CD4-positive, alpha-beta T cell treated with Interleukin-2 at 100 ng/mL for 4 hours (primary cell): ENCODE measurements around the gene CHID1.

Experiments used
- DNase-seq: peaks from one replicate; pipeline ENCODE4 v3.0.0-alpha.2; 2020; ENCODE audit warnings: low spot score

CHID1 gene

DNA sequence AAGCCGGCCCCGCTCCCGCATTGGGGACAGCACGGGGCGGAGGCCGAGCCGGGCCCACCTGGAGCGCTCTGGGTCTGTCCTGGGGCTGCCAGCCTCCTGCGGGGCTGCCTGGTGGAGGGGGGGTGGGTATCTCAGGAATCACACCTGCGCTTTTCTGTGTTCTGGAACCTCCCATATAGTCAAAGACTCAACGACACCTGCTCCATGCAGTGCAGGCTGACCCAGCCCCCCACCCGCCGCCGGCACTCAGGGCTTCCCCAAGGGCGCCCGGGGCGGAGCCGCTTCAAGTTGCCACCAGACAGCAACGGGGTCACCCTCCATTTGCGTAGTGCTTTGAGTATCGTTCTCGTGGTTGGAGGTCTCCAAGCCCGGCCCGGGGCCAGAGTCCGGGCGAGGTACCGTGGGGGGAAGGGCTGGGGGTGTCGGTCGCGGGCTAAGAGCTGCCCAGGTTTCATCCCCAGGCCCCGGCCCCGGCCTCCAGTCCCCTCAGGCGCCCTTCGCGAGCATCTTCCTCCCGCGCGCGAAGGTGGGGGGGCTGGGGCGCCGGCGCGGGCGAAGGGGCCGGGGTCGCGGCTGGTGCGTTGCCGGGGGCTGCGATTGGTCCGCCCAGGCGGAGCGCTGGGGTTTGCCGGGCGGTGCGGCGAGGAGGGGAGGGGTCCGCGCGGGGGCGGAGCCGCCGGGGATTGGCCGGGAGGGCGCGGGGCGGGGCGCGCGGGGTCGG, 61.3 kb downstream of the CHID1 start:
- peak; percentile 22 for DNase-seq

DNA sequence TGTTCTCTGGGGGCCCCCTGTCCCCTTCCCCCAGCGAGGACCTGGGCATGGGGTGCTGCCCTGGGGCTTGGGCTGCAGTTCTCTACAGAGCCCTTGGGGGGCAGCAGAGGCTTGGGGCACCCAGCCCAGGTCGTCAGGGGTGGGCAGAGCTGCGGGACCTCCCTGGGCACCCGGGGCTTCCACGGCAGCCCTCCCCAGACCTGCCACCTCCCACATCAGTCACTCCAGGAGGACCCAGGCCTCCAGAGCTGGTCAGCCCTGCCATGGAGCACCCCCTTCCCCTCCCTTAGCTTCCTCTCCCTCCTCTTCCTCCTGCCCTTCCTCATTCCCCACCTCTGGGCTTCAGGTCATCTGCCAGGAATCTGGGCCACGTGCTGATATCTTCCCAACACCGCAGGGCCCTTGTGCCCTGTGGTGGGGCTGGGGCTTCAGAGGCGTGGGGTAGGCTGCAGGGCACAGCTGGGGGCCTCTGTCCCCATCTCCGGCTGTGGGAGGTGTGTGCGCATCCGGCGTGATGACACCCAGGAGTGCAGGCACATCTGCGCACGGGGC, 62.2 kb downstream of the CHID1 start:
- DNase-seq = peak; percentile 67

DNA sequence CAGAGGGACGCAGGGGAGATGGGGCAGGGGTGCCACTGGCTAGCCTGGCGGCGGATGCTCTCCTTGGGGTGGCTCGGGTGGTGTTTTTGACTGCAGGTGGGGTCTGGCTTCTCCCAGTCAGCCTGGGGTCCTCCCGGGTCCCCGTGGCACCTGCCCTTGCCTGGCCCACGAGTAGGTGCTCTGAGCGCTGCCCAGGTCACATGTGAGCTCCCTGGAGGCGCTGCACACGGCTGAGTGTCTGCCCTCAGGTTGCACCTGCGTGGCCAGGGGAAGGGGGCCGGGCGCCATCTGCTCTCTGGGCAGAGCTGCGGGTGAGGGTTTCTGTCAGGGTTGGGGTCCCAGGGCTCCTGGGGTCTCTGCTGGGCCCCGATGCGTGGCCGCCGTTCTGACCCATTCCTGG, 62.7 kb downstream of the CHID1 start:
- DNase-seq = no peak

DNA sequence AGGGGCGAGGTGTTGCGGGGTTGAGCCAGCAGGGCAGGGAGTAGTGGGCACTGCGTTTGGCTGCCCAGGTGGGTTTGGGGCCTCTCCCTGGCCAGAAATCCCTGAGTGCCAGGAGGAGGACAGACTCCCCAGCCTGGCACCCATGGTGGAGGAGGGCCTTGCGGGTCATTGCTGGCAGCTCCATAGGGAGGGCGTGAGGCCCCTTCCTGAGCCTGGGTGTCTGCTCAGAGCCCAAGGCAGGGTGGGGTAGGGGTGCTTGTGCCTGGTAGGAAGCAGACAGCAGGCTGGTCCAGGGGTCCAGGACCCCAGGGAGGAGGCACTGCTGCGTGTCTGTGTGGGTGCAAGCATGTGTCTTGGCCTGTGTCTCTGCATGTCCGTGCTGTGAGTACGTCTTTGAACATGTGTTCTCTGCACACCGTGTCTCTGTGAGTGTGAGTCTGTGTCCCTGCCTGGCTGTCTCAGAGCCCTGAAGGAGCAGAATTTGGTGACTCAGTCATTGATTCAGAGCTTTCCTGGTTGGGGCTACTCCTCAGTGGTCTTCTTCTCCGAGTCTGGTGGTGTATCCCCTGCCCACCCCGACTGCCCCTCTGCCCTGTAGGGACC, 64.0 kb downstream of the CHID1 start:
- DNase-seq = no peak

DNA sequence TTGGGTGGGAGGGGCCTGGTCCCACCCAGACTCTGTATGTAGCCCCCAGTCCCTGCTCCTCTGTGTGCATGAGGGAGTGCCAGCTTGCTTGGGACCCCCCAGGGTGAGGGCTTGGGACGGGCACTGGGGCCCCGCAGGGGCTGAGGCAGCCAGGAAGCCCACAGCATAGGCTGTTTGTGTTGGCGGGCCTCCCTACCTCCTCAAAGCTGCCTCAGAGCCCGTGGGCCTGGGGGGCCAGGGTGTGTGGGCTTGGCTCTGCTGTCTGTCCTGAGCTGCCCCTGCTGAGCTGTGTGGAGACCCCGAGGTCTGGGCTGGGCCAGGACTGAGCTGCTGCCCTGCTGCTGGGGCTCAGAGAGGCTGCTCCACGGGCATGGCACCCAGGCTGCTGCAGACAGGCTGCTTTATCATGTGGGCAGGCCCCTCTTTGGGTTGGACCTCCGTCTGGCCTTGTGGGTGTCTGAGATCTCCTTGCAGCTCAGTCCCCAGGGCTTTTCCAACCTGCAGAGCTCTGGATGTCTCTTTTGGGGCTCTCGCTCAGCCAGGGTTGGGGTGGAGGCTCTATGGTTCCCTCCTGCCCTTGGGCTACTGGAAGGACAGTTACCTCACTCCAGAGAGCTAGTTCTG, 64.6 kb downstream of the CHID1 start:
- DNase-seq = no peak

DNA sequence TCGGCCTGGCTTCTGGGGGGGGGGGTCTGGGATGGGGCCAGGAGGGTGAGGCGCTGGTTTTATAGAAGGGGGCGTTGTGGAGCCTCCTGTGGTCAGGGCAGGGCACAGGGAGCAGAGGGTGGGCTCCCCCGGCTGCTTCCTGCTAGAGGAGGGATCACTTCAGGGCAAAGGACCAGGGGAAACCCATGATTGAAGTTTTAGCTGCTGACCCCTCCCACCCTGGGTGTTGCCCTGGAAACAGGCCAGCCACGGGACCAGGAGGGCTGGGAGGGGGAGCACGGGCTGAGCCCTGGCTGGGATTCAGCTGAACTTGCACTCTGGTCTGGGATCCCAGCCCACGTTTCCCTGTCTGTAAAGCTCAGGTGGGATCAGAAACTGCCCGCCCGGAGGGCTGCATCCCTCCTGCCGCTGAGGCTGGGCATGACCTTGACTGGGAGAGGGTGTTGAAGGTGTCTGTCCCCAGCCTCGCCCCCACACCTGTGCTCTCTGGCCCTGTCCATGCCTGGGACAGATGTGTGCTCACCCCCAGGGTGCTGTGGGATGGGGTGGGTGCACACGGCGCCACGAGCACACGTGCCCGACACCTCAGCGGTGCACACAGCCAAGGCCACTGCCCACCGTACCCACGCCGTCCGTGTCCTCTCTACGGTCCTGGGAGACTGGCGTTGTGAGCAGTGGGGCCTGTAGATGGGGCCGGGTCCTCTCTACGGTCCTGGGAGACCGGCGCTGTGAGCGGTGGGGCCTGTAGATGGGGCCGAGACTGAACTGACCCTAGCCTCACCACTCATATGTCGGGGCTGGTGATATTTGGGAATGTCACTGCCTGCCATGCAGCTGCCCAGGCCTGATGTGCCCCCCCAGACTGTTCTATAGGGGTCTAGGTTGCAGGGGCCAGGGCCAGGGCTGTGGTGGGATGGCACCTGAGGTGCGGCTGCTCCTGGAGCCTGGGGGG, 65.6 kb downstream of the CHID1 start:
- peak; percentile 20 for DNase-seq

DNA sequence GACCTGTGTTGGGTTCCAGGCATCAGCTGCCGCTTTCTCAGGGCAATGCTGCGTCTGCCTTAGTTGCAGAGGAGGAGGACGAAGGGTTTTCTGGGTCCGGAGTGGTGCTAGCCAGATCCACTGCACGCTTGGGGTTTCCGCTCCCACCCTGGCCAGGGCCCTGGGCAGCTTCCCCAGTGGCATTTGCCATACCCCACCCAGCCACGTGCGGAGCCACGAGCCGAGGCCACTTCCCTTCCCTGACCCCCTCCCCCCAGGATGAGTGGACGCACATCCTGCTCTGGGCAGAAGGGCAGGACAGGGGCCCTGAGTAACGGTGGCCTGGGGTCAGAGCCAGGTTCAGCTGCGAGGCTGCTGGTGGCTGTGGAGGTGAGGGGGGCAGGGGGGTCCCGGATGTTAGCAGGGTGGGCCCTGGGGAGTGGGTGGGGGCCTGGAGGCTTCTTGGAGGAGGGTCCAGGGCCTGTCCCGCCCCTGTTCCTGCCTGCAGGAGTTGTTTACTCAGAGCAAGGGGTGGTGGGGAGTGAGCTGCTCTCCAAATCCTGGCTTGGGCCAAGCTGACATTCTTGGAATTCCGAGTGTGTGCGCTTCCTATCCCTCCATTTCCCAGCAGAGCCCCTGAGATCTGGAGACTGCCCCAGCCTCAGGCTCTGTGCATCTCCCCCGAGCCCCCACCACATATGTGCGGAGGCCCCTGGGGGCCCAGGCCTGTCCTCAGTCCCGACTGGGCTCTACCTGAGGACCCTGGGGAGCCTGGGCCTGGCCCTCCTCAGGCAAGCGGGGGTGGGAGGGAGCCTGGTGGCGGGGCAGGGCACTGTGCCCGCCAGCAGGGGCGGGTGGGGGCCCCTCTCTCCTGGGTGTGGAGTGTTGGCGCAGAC, 66.6 kb downstream of the CHID1 start:
- DNase-seq = no peak

DNA sequence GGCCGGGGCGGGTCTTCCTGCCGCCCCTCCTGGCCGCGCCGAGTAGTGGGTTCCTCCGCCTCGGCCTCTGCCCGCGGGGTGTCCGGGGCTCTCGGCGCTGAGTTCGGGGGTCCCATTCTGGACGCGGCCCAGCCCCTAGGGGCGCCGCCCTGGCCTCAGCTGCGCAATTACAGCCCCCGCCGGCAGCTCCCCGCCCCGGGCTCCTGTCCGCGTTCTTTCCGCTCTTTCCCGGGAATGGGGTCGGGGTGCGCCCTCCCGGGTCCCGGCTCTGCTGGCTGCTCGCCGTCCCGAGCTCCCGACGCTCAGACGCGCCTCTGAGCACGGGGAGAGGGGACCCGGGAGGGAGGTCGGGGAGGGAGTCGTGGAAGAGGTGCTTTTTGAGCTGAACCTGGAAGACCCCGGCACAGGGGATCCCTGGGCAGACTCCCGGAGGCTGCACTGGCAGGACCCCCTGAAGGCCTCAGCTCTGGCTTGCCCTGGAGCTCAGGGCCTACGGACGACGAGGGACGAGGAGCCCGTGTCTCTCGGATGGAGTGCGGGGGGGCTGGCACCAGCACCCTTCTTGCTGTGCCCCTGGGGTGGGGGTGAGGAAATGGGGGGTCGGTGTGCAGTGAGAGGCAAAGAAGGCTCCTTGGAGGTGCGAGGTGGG, 67.4 kb downstream of the CHID1 start:
- no peak for DNase-seq

DNA sequence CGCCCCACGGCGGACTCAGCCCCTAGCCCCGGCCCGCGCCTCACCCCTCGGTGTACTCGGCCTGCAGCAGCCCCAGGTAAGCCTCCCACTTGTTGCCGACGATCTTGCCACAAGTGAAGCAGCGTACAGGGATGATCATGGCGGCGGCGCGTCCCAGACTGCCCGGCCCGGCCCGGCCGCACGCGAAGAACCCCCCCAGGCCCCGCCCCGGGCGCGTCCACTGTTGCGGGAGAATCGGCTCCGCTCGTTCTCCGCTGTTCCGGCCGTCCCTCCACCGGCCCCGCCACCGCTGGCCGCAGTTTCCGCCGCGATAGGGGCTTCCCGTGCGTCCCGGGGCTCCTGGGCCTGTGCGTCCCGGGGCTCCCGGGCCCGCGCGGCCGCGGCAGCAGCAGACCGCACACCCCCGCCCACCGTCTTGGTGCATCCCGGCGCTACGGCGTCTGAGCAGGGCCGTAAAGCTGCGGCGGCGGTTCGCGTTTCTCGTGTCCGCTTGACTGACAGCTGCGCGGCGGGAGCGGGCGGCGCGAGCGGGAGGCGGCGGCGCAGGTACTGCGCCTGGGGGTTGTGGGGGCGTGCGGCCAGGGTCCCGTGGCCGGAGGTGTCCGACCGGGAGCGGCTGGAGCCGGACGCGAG, 68.1 kb downstream of the CHID1 start, which contains the start of the genes POLR2L and TSPAN4:
POLR2L (minus strand) TSS at position 160 of the 633 bp plus-strand sequence; CDS start at position 139, 21 bp downstream.
TSPAN4 (plus strand) TSS at position 483 of the 633 bp plus-strand sequence. CDS start 7,453 bp downstream, outside the sequence.
- peak; percentile 88 for DNase-seq

DNA sequence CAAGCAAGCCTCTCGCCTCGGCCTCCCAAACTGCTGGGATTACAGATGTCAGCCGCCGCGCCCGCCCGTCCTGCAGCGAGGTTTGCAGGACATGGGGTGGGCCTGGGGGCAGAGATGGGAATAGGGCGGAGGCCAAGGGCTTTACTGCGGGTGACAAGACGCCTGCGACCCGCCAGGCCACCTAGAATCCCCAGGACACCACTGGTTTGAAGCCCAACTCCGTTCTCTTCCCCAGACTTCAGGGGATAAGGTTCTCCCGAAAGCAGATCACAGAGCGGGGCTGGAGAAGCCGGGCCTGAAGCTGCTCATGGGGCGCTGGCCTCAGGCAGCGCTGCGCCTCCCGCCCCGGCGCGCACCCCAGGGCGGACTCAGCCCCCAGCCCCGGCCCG, 68.6 kb downstream of the CHID1 start:
- DNase-seq = no peak

DNA sequence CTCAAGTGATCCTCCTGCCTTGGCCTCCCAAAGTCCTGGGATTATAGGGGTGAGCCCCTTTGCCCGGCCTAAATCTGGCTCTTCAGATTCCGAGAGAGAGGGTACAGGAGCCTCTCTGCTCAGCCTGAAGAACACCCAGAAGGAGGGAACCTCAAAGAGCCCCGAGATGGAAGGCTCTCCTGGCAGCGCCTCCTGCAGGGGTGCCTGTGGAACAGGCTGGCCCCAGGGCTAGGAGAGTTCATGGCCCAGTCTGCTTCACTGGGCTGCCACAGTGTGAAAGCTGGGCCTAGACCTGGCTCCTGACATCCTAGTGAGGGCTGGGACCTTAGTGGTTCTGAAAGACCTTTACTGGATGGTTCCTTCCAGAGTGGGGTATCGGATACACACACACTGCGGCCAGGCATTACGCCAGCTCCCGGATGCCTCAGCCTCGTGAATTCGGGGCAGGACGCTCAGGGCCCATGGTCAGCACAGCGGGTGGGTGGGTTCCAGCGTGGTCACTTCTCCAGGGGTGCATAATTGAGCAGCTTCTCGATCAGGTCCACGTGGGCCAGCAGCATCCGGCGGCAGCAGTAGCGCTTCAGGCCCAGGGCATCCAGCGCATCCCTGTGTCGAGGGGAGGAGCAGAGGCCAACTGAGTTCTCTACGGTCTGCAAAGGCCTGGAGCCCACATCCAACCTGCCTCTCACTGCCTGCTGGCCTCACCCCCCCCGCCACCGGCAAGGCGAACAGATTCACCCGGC, 70.6 kb downstream of the CHID1 start:
- DNase-seq = no peak

DNA sequence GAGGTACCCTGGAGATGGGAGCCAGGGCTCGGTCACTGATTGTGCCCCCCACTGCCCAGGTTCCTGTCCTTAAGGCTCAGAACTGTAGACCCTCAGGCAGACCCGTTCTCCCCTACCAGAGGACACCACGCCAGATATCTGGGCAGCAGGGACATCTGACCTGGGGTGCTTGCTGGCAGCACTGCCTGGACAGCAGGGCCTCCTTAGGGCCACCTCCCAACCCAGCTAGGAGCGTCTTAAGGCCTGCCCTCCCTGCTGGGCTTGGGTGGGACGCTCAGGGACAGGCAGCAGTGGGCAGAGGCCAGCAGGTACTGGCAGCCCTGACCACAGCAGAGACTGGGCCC, 71.4 kb downstream of the CHID1 start:
- DNase-seq = no peak

DNA sequence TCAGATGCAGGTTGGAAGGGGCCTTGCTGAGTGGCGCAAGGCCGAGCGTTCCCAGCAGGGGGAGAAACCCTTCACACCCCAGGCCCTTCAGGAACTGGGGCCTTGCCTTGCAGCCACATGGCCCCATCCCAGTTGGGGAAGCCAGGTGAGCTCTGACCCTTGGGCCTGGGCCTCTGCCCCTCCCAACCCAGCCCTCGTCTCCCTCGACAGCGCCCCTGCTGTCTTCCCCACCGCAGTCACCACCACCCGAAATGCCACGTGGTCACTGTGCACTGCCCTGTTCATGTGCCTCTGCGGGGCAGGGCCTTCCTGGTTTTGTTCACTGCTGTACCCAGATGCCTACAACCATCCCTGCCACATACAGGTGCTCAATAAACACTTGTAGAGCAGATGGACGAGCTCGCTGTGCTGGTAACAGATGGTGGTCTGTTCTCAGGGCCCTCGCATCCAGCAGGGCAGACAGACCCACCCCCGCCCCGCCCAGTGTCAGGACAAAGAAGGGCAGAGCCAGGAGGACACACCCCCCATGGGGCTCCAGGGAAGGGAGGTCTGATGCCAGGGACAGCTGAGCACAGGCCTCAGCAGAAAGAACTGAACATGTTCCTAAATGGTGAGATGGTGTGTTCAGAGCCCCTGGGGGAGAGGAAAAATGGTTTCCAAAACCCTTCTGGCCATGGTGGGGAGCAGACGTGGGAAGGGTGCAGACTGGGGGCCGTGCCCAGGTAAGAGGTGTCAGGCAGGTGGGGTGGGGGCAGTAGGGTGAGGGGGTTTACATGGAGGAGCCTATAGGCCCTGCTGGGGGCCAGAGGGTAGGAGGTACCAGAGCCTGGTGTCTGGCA, 72.0 kb downstream of the CHID1 start:
- DNase-seq = no peak

DNA sequence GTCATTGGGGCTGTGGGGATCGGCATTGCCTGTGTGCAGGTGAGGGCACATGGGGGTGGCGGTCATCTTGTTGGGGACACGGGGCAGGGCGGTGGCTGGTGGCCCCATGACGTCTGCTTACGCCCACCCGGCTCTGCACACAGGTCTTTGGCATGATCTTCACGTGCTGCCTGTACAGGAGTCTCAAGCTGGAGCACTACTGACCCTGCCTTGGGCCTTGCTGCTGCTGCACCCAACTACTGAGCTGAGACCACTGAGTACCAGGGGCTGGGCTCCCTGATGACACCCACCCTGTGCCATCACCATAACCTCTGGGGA, 72.7 kb downstream of the CHID1 start:
- no peak for DNase-seq

DNA sequence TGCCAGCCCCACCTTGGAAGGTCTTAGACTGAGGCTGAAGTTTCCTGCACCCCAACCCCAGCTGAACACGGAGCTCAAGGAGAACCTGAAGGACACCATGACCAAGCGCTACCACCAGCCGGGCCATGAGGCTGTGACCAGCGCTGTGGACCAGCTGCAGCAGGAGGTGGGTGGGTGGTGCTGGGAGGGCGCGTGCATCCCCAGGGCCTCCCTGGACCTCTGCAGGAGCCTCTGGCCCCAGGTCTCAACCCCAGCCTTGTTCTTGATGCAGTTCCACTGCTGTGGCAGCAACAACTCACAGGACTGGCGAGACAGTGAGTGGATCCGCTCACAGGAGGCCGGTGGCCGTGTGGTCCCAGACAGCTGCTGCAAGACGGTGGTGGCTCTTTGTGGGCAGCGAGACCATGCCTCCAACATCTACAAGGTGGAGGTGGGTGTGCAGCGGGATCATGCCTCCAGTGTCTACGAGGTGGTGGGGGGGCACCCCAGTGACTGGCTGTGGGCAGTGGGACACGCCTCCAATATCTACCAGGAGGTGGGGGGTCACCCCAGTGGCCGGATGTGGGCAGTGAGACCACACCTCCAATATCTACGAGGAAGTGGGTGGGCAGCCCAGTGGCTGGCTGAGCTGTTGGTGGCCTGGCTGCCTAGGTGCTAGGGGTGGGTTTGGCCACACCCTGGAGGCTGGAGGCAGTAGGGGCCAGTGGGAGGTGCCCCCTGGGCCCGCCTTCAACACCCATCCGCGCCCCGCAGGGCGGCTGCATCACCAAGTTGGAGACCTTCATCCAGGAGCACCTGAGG, 73.2 kb downstream of the CHID1 start:
- DNase-seq = no peak

DNA sequence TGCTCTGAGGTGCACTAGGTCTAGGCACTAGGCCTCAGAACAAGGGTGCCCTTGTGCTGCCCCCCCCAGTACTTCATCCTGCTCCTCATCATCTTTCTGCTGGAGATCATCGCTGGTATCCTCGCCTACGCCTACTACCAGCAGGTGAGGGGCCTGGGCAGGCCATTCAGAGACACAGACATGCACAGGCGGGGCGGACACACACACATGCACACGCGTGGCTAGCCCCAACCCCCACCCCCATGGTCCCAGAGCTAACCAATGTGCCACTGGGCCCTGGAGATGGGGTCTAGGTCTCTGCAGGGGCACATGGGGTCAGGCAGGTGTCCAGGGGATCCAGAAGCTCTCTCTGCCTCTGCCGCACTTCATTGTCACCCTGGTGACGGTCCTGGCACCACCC, 73.9 kb downstream of the CHID1 start:
- no peak for DNase-seq

DNA sequence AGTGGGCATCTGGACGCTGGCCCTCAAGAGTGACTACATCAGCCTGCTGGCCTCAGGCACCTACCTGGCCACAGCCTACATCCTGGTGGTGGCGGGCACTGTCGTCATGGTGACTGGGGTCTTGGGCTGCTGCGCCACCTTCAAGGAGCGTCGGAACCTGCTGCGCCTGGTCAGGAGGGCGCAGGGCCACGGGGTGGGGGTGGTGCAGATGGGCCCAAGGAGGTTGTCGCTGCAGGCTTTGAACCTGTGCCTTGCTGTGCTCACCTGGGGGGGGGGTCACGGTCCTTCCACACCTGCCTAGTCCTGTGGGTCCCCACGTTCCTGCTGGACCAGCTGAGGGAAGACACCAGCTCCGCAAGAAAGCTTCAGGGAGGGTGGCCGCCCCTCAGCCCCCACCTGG, 74.3 kb downstream of the CHID1 start:
- no peak for DNase-seq
